Skin of body (tissue), 2 donors: ENCODE measurements around the gene MASP2. TPM values are rescaled to one million over a fixed set of nuclear protein-coding genes. Genes with fewer than 3 reads are reported as not detected.
"Not testable (repeated sequence)": the region's sequence is repeated elsewhere in the genome, so short reads cannot be mapped to it uniquely, and the experiment has no call there.

Source experiments
- DNase-seq: peaks from one replicate; lab custom pipeline; 2025; lab: John Stamatoyannopoulos, UW
- total RNA-seq: library from RNA; depleted of rRNA; stranded (reverse); fragments of >200 nt; gene quantifications from one replicate; pipeline ENCODE4 v1.2.3, GENCODE V29; 2014

The MASP2 gene
- not detected for total RNA-seq

DNA sequence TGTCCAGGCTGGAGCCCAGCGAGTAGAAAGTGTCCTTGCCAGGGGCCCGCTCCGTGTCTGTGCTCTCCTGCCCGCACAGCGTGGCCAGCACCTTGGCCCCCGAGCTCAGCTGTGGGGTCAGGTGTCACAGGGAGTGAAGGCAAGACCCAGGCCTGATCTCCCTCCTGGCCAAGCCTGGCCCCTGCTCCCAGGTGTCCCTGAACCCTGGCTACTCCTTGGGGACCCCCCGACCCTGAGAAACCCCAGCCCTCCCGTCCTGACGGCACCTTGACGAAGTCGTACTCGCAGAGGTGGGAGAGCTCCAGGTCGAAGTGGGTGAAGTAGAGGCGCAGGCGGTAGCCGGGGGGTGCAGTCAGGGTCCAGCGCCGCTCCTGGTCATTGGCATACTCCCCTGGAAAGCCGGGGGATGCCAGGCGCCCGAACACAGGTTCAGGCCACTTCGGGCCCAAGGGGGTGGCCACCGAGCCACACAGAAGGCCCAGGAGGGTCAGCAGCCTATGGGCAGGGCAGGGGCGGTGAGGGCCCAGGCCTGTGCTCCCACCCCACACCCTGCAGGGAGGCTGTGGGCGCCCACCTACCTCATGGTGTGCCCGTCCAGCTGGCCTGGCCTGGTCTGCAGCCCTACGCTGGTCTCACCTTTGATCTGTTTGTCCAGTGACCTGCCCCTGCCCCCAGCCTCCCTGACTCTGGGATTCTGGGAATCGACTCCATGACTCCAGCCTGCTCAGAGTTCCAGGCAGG, at the start of gene MASP2:
TSS of gene MASP2 (minus strand) at position 615 of the 741 bp plus-strand sequence. CDS start at position 583, 32 bp downstream.
- no peak for DNase-seq

DNA sequence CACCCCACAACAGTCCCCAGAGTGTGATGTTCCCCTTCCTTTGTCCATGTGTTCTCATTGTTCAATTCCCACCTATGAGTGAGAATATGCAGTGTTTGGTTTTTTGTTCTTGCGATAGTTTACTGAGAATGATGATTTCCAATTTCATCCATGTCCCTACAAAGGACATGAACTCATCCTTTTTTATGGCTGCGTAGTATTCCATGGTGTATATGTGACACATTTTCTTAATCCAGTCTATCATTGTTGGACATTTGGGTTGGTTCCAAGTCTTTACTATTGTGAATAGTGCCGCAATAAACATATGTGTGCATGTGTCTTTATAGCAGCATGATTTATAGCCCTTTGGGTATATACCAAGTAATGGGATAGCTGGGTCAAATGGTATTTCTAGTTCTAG, 36.7 kb upstream of the MASP2 start:
- not testable (repeated sequence) for DNase-seq

DNA sequence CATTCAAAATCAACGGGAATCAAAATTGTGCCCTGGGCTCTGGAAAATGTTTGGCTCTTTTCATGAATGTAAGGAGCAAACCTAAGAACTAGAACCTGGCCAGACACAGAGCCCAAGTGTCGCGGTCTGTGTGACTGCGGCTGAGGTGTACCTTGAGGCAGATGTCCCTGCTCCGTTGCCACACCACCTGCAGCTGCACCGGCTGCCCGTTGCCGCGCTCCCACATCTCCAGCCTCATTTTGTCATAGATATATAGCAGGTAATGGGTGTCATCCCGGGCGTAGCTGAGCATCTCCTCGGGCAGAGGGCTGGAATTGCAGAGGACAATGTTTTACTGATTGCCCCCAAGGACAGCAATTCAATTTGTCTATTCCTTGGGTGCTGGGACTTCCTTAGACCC, 33.9 kb upstream of the MASP2 start:
- no peak for DNase-seq

GRCh38 chr1:11078631-11079030, 31.6 kb upstream of the MASP2 start:
- no peak for DNase-seq

GRCh38 chr1:11073398-11073797, 26.4 kb upstream of the MASP2 start:
- DNase-seq: not testable (repeated sequence)

DNA sequence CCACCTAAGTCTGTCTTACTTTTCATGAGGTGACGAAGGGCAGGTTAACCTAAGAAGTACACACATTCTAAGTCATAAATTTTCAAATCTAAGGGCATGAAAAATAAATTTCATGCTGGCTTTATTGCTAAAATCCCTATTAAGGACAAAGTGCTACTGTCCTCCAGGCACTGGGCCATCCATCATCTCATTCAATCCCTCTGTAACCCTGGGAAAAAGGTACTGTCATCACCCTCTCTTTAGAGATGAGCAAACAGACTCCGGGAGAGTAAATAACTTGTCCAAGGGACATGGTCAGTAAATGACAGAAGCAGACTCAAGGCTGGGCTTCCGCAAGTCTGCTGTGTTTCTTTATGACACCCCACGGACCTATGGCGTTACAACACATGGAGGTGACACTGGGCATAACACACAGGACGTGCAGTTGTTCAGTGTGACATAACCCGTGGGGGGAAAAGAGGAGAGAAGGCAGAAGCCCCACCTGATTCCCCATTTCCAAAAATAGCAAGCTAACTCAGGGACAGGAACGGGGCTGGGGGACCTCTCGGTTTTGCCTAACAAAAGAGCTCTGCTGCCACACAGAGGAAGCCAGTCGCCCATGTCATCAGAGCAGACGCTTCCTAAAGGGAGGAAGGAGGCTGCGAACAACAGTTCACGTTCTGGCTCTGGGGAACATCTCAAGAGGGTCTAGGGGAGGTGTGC, 25.3 kb upstream of the MASP2 start:
- DNase-seq: no peak

DNA sequence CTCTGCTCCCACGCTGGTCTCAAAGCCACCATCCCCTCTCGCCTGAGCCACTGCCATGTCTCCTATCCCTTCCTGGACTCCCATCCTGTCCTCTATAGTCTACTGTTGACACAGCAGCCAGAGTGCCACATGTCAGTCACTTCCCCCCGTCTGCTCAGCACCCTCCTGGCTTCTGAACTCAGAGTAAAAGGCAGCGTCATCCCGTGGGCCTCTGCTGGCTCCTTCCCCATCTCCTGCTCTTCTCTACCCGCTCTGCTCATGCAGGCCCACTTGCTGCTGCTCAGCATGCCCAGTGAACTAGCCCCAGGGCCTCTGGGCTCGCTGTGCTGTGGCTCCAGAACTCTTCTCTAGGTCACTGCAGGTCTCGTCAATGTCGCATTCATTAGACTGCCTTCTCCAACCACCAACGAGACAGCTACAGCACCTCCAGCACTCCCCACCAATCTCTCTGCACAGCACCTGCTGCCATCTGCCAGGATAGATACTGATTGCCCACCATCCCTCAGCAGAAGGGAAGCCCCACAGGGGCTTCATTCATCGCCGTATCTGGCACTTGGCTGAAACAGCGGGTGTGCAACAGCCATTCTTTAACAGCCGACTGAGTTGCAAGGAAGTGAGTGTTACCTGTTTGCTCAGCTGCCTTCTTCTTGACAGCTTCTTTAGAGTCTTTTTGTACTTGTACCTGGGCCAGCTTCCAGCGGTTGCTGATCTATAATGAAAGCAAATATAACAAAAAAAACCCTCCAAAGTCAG, 24.6 kb upstream of the MASP2 start:
- no peak for DNase-seq

DNA sequence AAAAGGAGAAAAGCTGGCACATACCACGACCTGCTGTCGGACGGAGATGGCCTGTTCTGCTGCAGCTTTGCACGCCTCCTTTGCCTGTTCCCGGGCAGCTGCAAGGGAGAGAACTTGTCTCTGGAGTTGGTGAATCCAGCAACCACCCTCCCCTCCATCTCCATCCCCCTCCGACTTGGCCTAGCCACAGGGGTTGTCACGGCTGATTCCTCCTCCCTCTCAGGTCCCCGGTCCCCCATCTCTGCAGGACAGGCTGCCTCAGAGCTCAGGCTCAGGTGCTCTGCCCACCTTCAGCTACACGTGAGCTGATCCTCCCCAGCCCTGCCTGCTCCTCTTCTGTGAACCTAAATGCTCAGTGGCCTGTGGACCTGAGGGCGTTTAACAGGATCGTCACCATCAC, 23.8 kb upstream of the MASP2 start:
- DNase-seq: no peak

GRCh38 chr1:11068600-11069473, 21.8 kb upstream of the MASP2 start:
- no peak for DNase-seq

- no peak for DNase-seq
These were observed 20.9 kb upstream of the MASP2 start for GRCh38 chr1:11067716-11068599.

DNA sequence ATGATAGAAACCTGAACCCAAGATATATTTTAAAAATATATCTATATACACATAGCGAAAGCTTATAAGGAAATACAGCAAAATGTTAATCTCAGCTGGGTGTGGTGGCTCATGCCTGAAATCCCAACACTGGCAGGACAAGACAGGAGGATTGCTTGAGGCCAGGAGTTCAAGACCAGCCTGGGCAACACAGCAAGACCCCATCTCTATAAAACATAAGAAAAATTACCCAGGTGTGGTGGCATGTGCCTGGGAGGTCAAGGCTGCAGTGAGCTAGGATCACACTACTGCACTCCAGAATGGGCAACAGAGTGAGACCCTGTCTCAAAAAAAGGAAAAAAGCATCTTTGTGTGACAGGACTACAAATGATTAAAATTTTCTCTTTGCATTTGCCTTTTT, 18.8 kb upstream of the MASP2 start:
- no peak for DNase-seq

GRCh38 chr1:11064942-11065341, 17.9 kb upstream of the MASP2 start:
- no peak for DNase-seq

DNA sequence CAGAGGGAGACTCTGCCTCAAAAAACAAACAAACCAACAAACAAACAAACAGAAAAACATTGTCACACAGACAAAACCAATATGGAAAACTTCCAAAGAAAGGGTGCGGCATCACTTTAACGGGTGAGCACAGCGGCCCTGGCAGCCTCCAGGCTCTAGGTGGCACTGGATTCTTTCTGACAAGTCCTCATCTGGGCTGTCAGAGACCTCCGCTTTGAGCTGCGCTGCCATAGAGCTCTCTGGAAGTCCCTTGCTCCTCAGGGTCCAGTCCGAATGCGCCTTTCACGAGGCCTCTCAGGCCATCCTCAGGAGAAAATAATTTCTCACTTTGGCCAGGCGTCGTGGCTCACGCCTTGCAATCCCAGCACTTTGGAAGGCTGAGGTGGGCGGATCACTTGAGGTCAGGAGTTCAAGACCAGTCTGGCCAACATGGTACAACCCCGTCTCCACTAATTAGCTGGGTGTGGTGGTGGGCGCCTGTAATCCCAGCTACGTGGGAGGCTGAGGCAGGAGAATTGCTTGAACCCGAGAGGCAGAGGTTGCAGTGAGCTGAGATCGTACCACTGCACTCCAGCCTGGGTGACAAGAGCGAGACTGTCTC, 17.0 kb upstream of the MASP2 start:
- not testable (repeated sequence) for DNase-seq

- DNase-seq: no peak
These were observed 15.9 kb upstream of the MASP2 start for GRCh38 chr1:11062965-11063401.

GRCh38 chr1:11061652-11062365, 14.8 kb upstream of the MASP2 start:
- no peak for DNase-seq

GRCh38 chr1:11059968-11060830, 13.2 kb upstream of the MASP2 start, which contains the start of gene SRM:
Gene SRM, minus strand, starts transcription at chr1:11060018. Its CDS starts 75 bp downstream, at chr1:11059943.
- peak; percentile 90 for DNase-seq

DNA sequence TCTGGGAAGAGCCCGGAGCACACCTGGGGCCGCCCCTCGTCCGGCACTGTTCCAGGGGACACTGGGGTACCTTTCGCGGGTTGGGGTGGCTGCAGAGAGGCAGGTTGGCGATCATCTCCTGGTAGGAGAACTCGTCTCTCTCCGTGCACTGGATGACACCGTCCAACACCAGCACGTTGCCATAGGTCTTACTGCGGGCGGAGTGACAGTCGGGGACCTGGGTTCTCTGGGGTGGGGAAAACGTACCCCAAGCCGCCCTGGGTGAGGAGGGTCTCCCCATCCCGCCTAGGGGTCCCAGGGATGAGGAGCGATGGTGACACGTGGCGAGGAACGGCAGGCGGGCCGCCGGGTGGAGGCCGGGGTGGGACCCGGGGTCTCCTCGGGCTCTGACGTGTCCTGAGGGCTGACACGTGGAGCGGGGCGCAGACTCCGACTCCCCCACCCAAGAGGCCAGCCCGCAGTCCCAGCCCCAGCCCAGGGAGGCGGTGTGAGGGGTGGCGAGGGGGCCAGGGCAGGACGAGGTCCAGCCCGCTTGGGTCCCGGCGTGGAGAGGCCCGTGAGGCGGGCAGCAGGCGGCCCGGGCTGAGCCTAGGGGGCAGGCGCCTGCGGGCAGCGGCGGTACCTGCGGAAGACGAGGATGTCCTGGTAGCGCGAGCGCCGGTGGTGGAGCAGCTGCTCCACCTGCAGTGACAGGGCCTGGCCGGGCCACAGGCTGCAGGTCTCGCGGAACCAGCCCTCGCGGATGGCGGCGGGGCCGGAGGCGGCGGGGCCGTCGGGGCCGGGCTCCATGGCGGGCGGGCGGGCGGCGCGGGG, 12.3 kb upstream of the MASP2 start:
- no peak for DNase-seq
